ENCODE measurements around the gene PRKAG2. TPM values are rescaled to one million over a fixed set of nuclear protein-coding genes. Genes with fewer than 3 reads are reported as not detected.

Gene PRKAG2
- total and polyA plus RNA-seq, 2 of the 8 experiments (the other 6 are each of a cell fraction or from before 2014, with no cell fraction given): 7.5 to 18.1 TPM

- Histone ChIP-seq H4K5ac (ENCODE audit: insufficient read length, low read depth, low read length) (no peak overlapping the region), H3K23ac (ENCODE audit: insufficient read length) (no peak overlapping the region), H2BK20ac (ENCODE audit: low read length) (no peak overlapping the region), H3K4me2 (ENCODE audit: insufficient read depth in 1 of 2, low read depth in 2 of 2, low read length in 2 of 2) (no peak overlapping the region), H4K20me1 (replicated peaks in 1 of 2; ENCODE audit: control insufficient read depth in 1 of 2, insufficient read depth in 2 of 2, low read length in 2 of 2) (no peaks in the 10 kb centered on the region), H2AFZ (ENCODE audit: low read length) (no peak overlapping the region), H3K9me3 (ENCODE audit: insufficient read depth in 2 of 2, low read depth in 1 of 2, low read length in 1 of 2) (no peaks in the 10 kb centered on the region), H3K79me1 (ENCODE audit: low read depth, low read length) (no peaks in the 10 kb centered on the region), H3K36me3 (ENCODE audit: control insufficient read depth in 2 of 4, insufficient read depth in 4 of 4, low read length in 3 of 4) (no peaks in the 10 kb centered on the region), H3K23me2 (ENCODE audit: low read depth, low read length) (no peaks in the 10 kb centered on the region), H3K9ac (replicated peaks in 1 of 4; ENCODE audit: extremely low read depth in 1 of 4, low read depth in 3 of 4, low read length in 3 of 4) (no peak overlapping the region), H2BK12ac (ENCODE audit: low read depth, low read length) (no peak overlapping the region), H2BK120ac (replicated peaks; ENCODE audit: low read depth, low read length) (no peak overlapping the region), H3K18ac (ENCODE audit: extremely low read depth, low read length) (no peak overlapping the region), H3K4me3 (ENCODE audit: extremely low read depth in 1 of 4, insufficient read depth in 2 of 4, low read depth in 3 of 4, low read length in 4 of 4) (no peak overlapping the region), H3K27ac (ENCODE audit: low read depth, low read length) (no peak overlapping the region), H2BK5ac (ENCODE audit: low read depth, low read length) (no peak overlapping the region), H3K4me1 (replicated peaks in 1 of 4; ENCODE audit: control insufficient read depth in 3 of 4, insufficient read depth in 4 of 4, low read length in 3 of 4) (no peaks in the 10 kb centered on the region; a peak in 1 of 7 replicates), H4K8ac (ENCODE audit: extremely low read depth, insufficient read depth, low read length) (no peak overlapping the region), H2AK5ac (ENCODE audit: low read depth, low read length) (no peak overlapping the region), H3K79me2 (ENCODE audit: control insufficient read depth in 1 of 2, insufficient read depth in 2 of 2, low read length in 2 of 2) (no peaks in the 10 kb centered on the region), H4K91ac (replicated peaks; ENCODE audit: insufficient read length, low read length) (no peak overlapping the region), H3K56ac (replicated peaks; ENCODE audit: insufficient read length, low read depth, low read length) (no peak overlapping the region), H2BK15ac (ENCODE audit: low read length) (no peak overlapping the region), H3K14ac (ENCODE audit: insufficient read length) (no peak overlapping the region), H3K27me3 (replicated peaks in 1 of 4; ENCODE audit: control insufficient read depth in 3 of 4, extremely low read depth in 1 of 4, insufficient read depth in 3 of 4, low read length in 3 of 4) (no peaks in the 10 kb centered on the region), H3K4ac (replicated peaks; ENCODE audit: insufficient read length, low read depth, low read length) (no peak overlapping the region)
- FAIRE-seq: no peak
- WGBS, 2 experiments (ENCODE audit: extremely low coverage in 1 of 2, insufficient coverage in 1 of 2, insufficient read length in 1 of 2, insufficient replicate concordance in 2 of 2, low coverage in 1 of 2, low lambda C conversion rate in 2 of 2, missing lambda C conversion rate in 1 of 2): 85% methylated on average over 14 of the region's 14 CpGs; no CpG with 5 or more reads in 1 of the 2 experiments
- ChIA-PET CTCF (ENCODE audit: partially characterized antibody) (interaction anchor here (1.4 kb wide), 1 partner anchor 10 kb away, joined by 3 read pairs; no protein-coding TSS in a partner anchor), POLR2A (ENCODE audit: partially characterized antibody) (no interaction called here)
- TF ChIP-seq SP1 (IDR thresholded peaks at IDR 0.05; ENCODE audit: low read depth, low read length) (no peak), CTBP2 (IDR thresholded peaks at IDR 0.05; ENCODE audit: borderline replicate concordance, insufficient read depth, insufficient read length, low read length) (no peak), KDM1A (IDR thresholded peaks at IDR 0.05; ENCODE audit: borderline replicate concordance, low read length) (no peak), FOSL1 (IDR thresholded peaks at IDR 0.05; ENCODE audit: insufficient read depth, low read depth, low read length) (no peak), E2F6 (IDR thresholded peaks at IDR 0.05) (no peak), TAF1 (IDR thresholded peaks at IDR 0.05; ENCODE audit: low read depth, low read length) (no peak), SIX5 (IDR thresholded peaks at IDR 0.05; ENCODE audit: low read depth, low read length) (no peak), POLR2A (IDR thresholded peaks at IDR 0.05; ENCODE audit: control extremely low read depth in 1 of 2, low read depth in 2 of 2, low read length in 2 of 2) (no peak), SP4 (IDR thresholded peaks at IDR 0.05; ENCODE audit: low read length) (no peak), EP300 (IDR thresholded peaks at IDR 0.05; ENCODE audit: borderline replicate concordance in 1 of 2, low read depth in 2 of 2, low read length in 2 of 2) (no peak)
- no peak for DNase-seq (ENCODE audit: low read depth in 1 of 2, low spot score in 2 of 2)
Observed at GRCh38 chr7:151824373-151824933, 52.5 kb downstream of the PRKAG2 start.

Measured in H1 (cell line).